Measurements from ENCODE around the gene ZNF335. TPM values are rescaled to one million over a fixed set of nuclear protein-coding genes. Genes with fewer than 3 reads are reported as not detected.

The ZNF335 gene
- total and polyA plus RNA-seq, 2 of the 13 experiments (the other 11 are each of a cell fraction or from before 2014, with no cell fraction given), result 9.7 to 13.7 TPM

- TF ChIP-seq ZBTB40 (IDR thresholded peaks at IDR 0.05), result no peak
- TF ChIP-seq ZBTB40 (CRISPR knock-in tag; IDR thresholded peaks at IDR 0.05), result no peak
- no peak for TF ChIP-seq ZBTB7B (CRISPR knock-in tag; IDR thresholded peaks at IDR 0.05)
- TF ChIP-seq ZBTB33 (CRISPR knock-in tag; IDR thresholded peaks at IDR 0.05), result 0 out of 2 replicates have a peak, but pooled peaks have one; percentile 32
- TF ChIP-seq ZNF460 (CRISPR knock-in tag; IDR thresholded peaks at IDR 0.05; ENCODE audit: borderline replicate concordance), result no peak
- no peak for TF ChIP-seq PHF8 (CRISPR knock-in tag; IDR thresholded peaks at IDR 0.05)
- 0 out of 4 replicates have a peak, but pooled peaks have one; percentile 1 to 4 for TF ChIP-seq MAFK (conservative IDR thresholded peaks at IDR 0.05 in 1 of 2, IDR thresholded peaks at IDR 0.05 in 1 of 2; ENCODE audit: low read length in 2 of 2)
- TF ChIP-seq ZMYM3 (CRISPR knock-in tag; IDR thresholded peaks at IDR 0.05), result 0 out of 2 replicates have a peak, but pooled peaks have one; percentile 1
- TF ChIP-seq ZNF296 (CRISPR knock-in tag; conservative IDR thresholded peaks at IDR 0.05), result no peak
- peak; percentile 53 for TF ChIP-seq STAG1 (CRISPR knock-in tag; IDR thresholded peaks at IDR 0.05)
- peak; percentile 26; the same call in 1 of the 2 replicates for TF ChIP-seq ZFX (CRISPR knock-in tag; IDR thresholded peaks at IDR 0.05; ENCODE audit: low read depth)
- no peak for TF ChIP-seq ZNF251 (CRISPR knock-in tag; IDR thresholded peaks at IDR 0.05)
- TF ChIP-seq ZSCAN29 (CRISPR knock-in tag; conservative IDR thresholded peaks at IDR 0.05), result no peak
- TF ChIP-seq CTCF (CRISPR knock-in tag; IDR thresholded peaks at IDR 0.05), result peak; percentile 66
- TF ChIP-seq TCF7 (IDR thresholded peaks at IDR 0.05; ENCODE audit: low read depth), result no peak
Measured at GRCh38 chr20:45985573-45985972, 13.6 kb upstream of the ZNF335 start (continued).

Measured in HepG2 (cell line).